H9 (cell line): ENCODE data around the gene ARID1B. TPM values are rescaled to one million over a fixed set of nuclear protein-coding genes. Genes with fewer than 3 reads are reported as not detected.

Source experiments
- DNase-seq: peaks from one replicate; pipeline ENCODE4 v3.0.0-alpha.2; 2017
- H2AFZ ChIP-seq: one replicate; pipeline ENCODE4 v1.6.1; 2013; ENCODE audit warnings: mild to moderate bottlenecking, low read length, control low read depth, moderate library complexity
- H2AK5ac ChIP-seq: 2 replicates; pipeline ENCODE4 v1.6.1; 2013; ENCODE audit warnings: low read length, control low read depth, mixed read lengths; ENCODE audit not compliant: insufficient read length
- H2BK120ac ChIP-seq: one replicate; pipeline ENCODE4 v1.6.1; 2013; ENCODE audit warnings: low read depth, mild to moderate bottlenecking, low read length, control low read depth, inconsistent platforms; ENCODE audit not compliant: poor library complexity, severe bottlenecking
- H2BK12ac ChIP-seq: 2 replicates; pipeline ENCODE4 v1.6.1; 2013; ENCODE audit warnings: low read length, control low read depth, mixed read lengths, low read depth; ENCODE audit not compliant: insufficient read length
- H2BK15ac ChIP-seq: 2 replicates; pipeline ENCODE4 v1.6.1; 2013; ENCODE audit warnings: low read depth, low read length, control low read depth
- H2BK20ac ChIP-seq: one replicate; pipeline ENCODE4 v1.6.1; 2013; ENCODE audit warnings: low read depth, mild to moderate bottlenecking, low read length, control low read depth, inconsistent platforms; ENCODE audit not compliant: poor library complexity, severe bottlenecking
- H2BK5ac ChIP-seq: 2 replicates; pipeline ENCODE4 v1.6.1; 2013; ENCODE audit warnings: low read length, control low read depth, mixed read lengths; ENCODE audit not compliant: insufficient read length
- H3K14ac ChIP-seq: 2 replicates; pipeline ENCODE4 v1.6.1; 2013; ENCODE audit warnings: low read length, control low read depth; ENCODE audit not compliant: insufficient read depth
- H3K18ac ChIP-seq: 2 replicates; pipeline ENCODE4 v1.6.1; 2013; ENCODE audit warnings: low read depth, mild to moderate bottlenecking, mixed read lengths, low read length, control low read depth; ENCODE audit not compliant: insufficient read length
- H3K23ac ChIP-seq: 2 replicates; pipeline ENCODE4 v1.6.1; 2013; ENCODE audit warnings: low read length, control low read depth, mixed read lengths, low read depth; ENCODE audit not compliant: insufficient read length
- H3K23me2 ChIP-seq: 2 replicates; pipeline ENCODE4 v1.6.1; 2013; ENCODE audit warnings: low read depth, mild to moderate bottlenecking, mixed read lengths, low read length, control low read depth; ENCODE audit not compliant: insufficient read length, poor library complexity, severe bottlenecking
- H3K27ac ChIP-seq: 2 replicates; pipeline ENCODE4 v1.5.1; 2013; ENCODE audit warnings: low read length, control low read depth, mixed read lengths, low read depth; ENCODE audit not compliant: insufficient read length
- H3K27me3 ChIP-seq: 2 replicates; pipeline ENCODE4 v1.6.1; 2013; ENCODE audit warnings: low read length, control low read depth, inconsistent platforms; ENCODE audit not compliant: insufficient read depth
- H3K4ac ChIP-seq: 2 replicates; pipeline ENCODE4 v1.6.1; 2013; ENCODE audit warnings: low read depth, mild to moderate bottlenecking, control low read depth, inconsistent platforms, low read length, moderate library complexity
- H3K4me1 ChIP-seq: 2 replicates; pipeline ENCODE4 v1.6.1; 2013; ENCODE audit warnings: low read length, control low read depth, inconsistent platforms; ENCODE audit not compliant: insufficient read depth
- H3K4me2 ChIP-seq: 2 replicates; pipeline ENCODE4 v1.6.1; 2013; ENCODE audit warnings: low read length, control low read depth, mixed read lengths; ENCODE audit not compliant: insufficient read length, insufficient read depth
- H3K56ac ChIP-seq: 2 replicates; pipeline ENCODE4 v1.6.1; 2013; ENCODE audit warnings: low read depth, mild to moderate bottlenecking, mixed read lengths, low read length, control low read depth; ENCODE audit not compliant: insufficient read length
- H3K79me1 ChIP-seq: 2 replicates; pipeline ENCODE4 v1.6.1; 2013; ENCODE audit warnings: low read depth, mild to moderate bottlenecking, moderate library complexity, low read length, control low read depth, inconsistent platforms; ENCODE audit not compliant: insufficient read depth, poor library complexity, severe bottlenecking
- H3K79me2 ChIP-seq: 2 replicates; pipeline ENCODE4 v1.6.1; 2013; ENCODE audit warnings: low read length, control low read depth, inconsistent platforms; ENCODE audit not compliant: insufficient read depth
- H3K9ac ChIP-seq: 2 replicates; pipeline ENCODE4 v1.6.1; 2013; ENCODE audit warnings: low read length, control low read depth, mixed read lengths; ENCODE audit not compliant: insufficient read length; ENCODE audit errors: extremely low read depth
- H3K9me3 ChIP-seq: one replicate; pipeline ENCODE4 v1.6.1; 2013; ENCODE audit warnings: low read depth, low read length, inconsistent platforms; ENCODE audit not compliant: control insufficient read depth
- H3T11ph ChIP-seq: one replicate; pipeline ENCODE4 v1.6.1; 2013; ENCODE audit warnings: mild to moderate bottlenecking, low read length, control low read depth, inconsistent platforms
- H4K20me1 ChIP-seq: one replicate; pipeline ENCODE4 v1.6.1; 2013; ENCODE audit not compliant: control insufficient read depth, insufficient read length, insufficient read depth
- H4K5ac ChIP-seq: 2 replicates; pipeline ENCODE4 v1.6.1; 2013; ENCODE audit warnings: low read depth, mild to moderate bottlenecking, mixed read lengths, low read length, control low read depth; ENCODE audit not compliant: insufficient read length
- H4K8ac ChIP-seq: replicated peaks from 2 replicates; pipeline ENCODE4 v1.6.1; 2013; ENCODE audit warnings: low read length, control low read depth, mixed read lengths, low read depth; ENCODE audit not compliant: insufficient read length
- H4K91ac ChIP-seq: 2 replicates; pipeline ENCODE4 v1.6.1; 2013; ENCODE audit warnings: low read depth, mild to moderate bottlenecking, moderate library complexity, mixed read lengths, low read length, control low read depth; ENCODE audit not compliant: insufficient read length
- H3K27ac Mint-ChIP-seq, 3 experiments: 2 replicates in 2 of 3; 3 replicates in 1 of 3; pipeline ENCODE4 v1.8.0; 2020 to 2021; ENCODE audit warnings: mixed read lengths in 3 of 3, mild to moderate bottlenecking in 1 of 3, moderate library complexity in 1 of 3
- H3K27me3 Mint-ChIP-seq: 2 replicates; pipeline ENCODE4 v1.8.0; 2021; ENCODE audit warnings: low read depth, mild to moderate bottlenecking, moderate library complexity, mixed read lengths
- H3K36me3 Mint-ChIP-seq, 3 experiments: 2 replicates in 2 of 3; 3 replicates in 1 of 3; pipeline ENCODE4 v1.8.0; 2020 to 2021; ENCODE audit warnings: low read depth in 3 of 3, mixed read lengths in 3 of 3; ENCODE audit not compliant: insufficient read depth in 1 of 3
- H3K4me1 Mint-ChIP-seq, 2 experiments: 2 replicates each; pipeline ENCODE4 v1.8.0; 2020; ENCODE audit warnings: mixed read lengths in 2 of 2
- H3K4me3 Mint-ChIP-seq, 2 experiments: 2 replicates in 1 of 2; 3 replicates in 1 of 2; pipeline ENCODE4 v1.8.0; 2020 to 2021; ENCODE audit warnings: mild to moderate bottlenecking in 2 of 2, mixed read lengths in 2 of 2, moderate library complexity in 1 of 2
- H3K9me3 Mint-ChIP-seq, 2 experiments: 2 replicates in 1 of 2; 3 replicates in 1 of 2; pipeline ENCODE4 v1.8.0; 2020; ENCODE audit warnings: mild to moderate bottlenecking in 2 of 2, mixed read lengths in 2 of 2, moderate library complexity in 1 of 2
- CTCF ChIP-seq: fragments of 200-600 bp; sonication (generic); conservative IDR thresholded peaks from 3 replicates; pipeline ENCODE4 v1.8.0; 2021; ENCODE audit warnings: antibody characterized with exemption, mild to moderate bottlenecking
- WGBS: extraction: QIAGEN DNeasy Blood & Tissue Kit; methylation state at CpG from one replicate; pipeline ENCODE4 v1.1.7; 2013; ENCODE audit warnings: missing lambda C conversion rate, low lambda C conversion rate, mixed read lengths; ENCODE audit not compliant: insufficient read length; ENCODE audit errors: extremely low coverage; 5-methylcytosine and 5-hydroxymethylcytosine counted together
- total RNA-seq: library from RNA; stranded (reverse); gene quantifications from 2 replicates; pipeline ENCODE4 v1.2.1, GENCODE V29; 2021

Gene ARID1B
- total RNA-seq, 1 experiment from 2014 or later: 88.2 TPM

DNA sequence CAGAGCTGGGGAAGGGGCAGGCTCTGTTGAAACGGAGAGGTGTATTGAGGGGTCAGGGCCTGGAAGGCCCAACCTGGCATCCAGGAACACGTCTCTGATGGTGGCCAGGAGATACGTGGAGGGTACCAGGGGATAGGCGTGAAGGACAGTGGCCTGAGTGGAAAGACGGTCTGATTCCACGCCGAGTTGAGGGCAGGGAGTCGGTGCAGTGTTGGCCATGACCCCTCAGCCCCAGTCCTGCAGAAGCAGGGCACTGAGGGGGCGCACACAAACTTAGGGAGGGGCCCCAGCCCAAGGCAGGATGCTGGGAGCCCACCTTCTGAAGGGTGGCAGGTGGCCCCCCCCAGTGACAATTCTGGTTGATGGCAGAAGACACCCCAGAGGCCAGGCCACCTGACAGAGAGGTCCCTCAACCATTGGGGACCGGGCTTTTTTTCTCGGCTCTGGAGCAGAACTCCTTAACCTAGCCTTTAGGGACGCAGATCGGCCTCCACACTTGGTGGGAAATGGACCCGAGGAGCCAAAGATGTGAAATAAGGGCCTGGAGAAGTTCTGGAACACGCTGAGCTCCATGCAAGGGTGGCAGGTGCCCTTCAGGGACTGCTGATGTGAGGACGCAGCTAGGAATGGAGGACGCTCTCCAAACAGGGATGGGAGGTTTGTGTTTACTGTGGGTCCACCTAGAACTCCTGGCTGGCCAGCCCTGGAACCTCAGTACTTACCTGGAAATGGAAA lies 455.1 kb downstream of the ARID1B start:
- no peaks in the 10 kb centered on the region; a peak in 1 of 7 replicates for H3K36me3 Mint-ChIP-seq
- H4K5ac ChIP-seq: no peak overlapping the region
- no peak overlapping the region for H2BK5ac ChIP-seq
- no peak overlapping the region for H3K23ac ChIP-seq
- no peak overlapping the region for H2AFZ ChIP-seq
- H3K9me3 ChIP-seq: no peaks in the 10 kb centered on the region
- no peak overlapping the region for H3K14ac ChIP-seq
- H3K27ac ChIP-seq: no peak overlapping the region
- no peak for DNase-seq
- H3K27me3 Mint-ChIP-seq: peaks cover 50% of the 10 kb centered on the region
- no peak overlapping the region for H3K56ac ChIP-seq
- no peak overlapping the region for H4K8ac ChIP-seq
- peaks cover 23 to 28% of the 10 kb centered on the region in 2 experiments for H3K4me1 Mint-ChIP-seq
- no peak overlapping the region for H3K9ac ChIP-seq
- no peak for TF ChIP-seq CTCF
- no peak overlapping the region for H3T11ph ChIP-seq
- no peak overlapping the region for H3K18ac ChIP-seq
- H3K79me1 ChIP-seq: no peaks in the 10 kb centered on the region
- peaks cover 10% of the 10 kb centered on the region; the same call in 1 of the 2 replicates for H3K27me3 ChIP-seq
- H2BK12ac ChIP-seq: no peak overlapping the region
- H2BK15ac ChIP-seq: no peak overlapping the region
- H2BK20ac ChIP-seq: no peak overlapping the region
- H4K20me1 ChIP-seq: no peaks in the 10 kb centered on the region
- H3K79me2 ChIP-seq: no peaks in the 10 kb centered on the region
- no peak overlapping the region for H3K4me3 Mint-ChIP-seq
- peaks cover 12% of the 10 kb centered on the region for H3K23me2 ChIP-seq
- H2AK5ac ChIP-seq: no peak overlapping the region
- no peak overlapping the region for H3K4me2 ChIP-seq
- H3K27ac Mint-ChIP-seq: no peak overlapping the region
- no CpG with 5 or more reads among the region's 17 CpGs for WGBS
- H2BK120ac ChIP-seq: no peak overlapping the region
- H3K4ac ChIP-seq: no peak overlapping the region
- no peak overlapping the region for H4K91ac ChIP-seq
- H3K9me3 Mint-ChIP-seq: no peaks in the 10 kb centered on the region; a peak in 3 of 5 replicates
- H3K4me1 ChIP-seq: no peaks in the 10 kb centered on the region; the same call in 1 of the 2 replicates
